Activated naive CD4-positive, alpha-beta T cell treated with anti-CD3 and anti-CD28 coated beads, Interleukin-2, amount 10 ng/mL, durations not matched to agents 7 days and 5 days (primary cell): ENCODE results near the gene NIPA2.

Experiments
- CTCF ChIA-PET: fragments of 350-600 bp; sonication (Branson Sonifier 250); formaldehyde crosslinking; loops from one replicate; lab custom pipeline; 2021; ENCODE audit warnings: antibody characterized with exemption; lab: Charles Lee
- DNase-seq: peaks from one replicate; pipeline ENCODE4 v3.0.0-alpha.2; 2020
- H3K27ac Mint-ChIP-seq: one replicate; pipeline ENCODE4 v1.8.0; 2021; ENCODE audit warnings: mild to moderate bottlenecking, moderate library complexity, mixed read lengths
- H3K27me3 Mint-ChIP-seq: one replicate; pipeline ENCODE4 v1.8.0; 2021; ENCODE audit warnings: mild to moderate bottlenecking, mixed read lengths
- H3K36me3 Mint-ChIP-seq: one replicate; pipeline ENCODE4 v1.8.0; 2021; ENCODE audit warnings: mixed read lengths
- H3K4me1 Mint-ChIP-seq: one replicate; pipeline ENCODE4 v1.8.0; 2021; ENCODE audit warnings: mixed read lengths
- H3K4me3 Mint-ChIP-seq: one replicate; pipeline ENCODE4 v1.8.0; 2021; ENCODE audit warnings: mild to moderate bottlenecking, moderate library complexity, mixed read lengths
- H3K9me3 Mint-ChIP-seq: one replicate; pipeline ENCODE4 v1.8.0; 2021; ENCODE audit warnings: mixed read lengths

The NIPA2 gene

DNA sequence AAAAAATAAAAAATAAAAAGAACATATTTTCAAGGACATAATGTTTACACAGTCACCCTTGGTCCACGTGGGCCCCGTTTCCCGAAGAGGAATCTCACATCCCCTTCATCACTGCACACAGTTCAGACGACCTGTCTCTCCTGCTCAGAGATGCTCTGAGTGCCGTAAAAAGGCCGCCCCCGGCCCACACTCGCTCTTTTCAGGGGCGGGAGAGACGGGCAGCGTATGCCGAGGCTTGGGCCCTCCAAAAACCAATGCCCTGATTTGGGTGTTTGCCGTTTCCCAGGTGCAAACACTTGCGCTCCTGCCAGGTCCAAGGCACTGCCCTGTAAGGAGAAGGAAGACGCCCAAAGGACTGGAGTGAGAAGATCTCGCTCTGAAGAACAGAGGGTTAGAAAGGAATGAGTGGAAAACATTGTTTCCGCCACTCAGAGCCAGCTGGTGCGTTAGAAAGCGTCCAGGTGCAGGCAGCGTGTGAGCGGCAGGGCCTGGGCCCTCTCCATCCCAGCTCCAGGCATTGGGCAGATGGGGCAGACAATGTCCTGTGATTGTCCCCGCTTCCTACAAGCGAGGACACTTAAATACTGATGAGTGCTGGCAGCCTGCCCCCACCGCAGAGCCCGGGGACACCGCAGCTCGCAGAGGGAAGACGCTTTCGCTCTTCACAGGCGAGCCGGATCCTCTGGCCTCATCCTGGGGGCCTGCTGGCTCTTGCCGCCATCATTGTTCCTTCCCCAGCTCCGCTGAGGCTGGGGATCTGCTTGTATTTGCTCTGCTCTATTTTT is 53.2 kb downstream of the NIPA2 start:
- Mint-ChIP-seq H3K9me3 (no peaks in the 10 kb centered on the region), H3K27ac (no peak overlapping the region), H3K4me3 (no peak overlapping the region), H3K27me3 (no peaks in the 10 kb centered on the region), H3K36me3 (no peaks in the 10 kb centered on the region), H3K4me1 (no peaks in the 10 kb centered on the region)
- DNase-seq: no peak
- CTCF ChIA-PET: no interaction called here

DNA sequence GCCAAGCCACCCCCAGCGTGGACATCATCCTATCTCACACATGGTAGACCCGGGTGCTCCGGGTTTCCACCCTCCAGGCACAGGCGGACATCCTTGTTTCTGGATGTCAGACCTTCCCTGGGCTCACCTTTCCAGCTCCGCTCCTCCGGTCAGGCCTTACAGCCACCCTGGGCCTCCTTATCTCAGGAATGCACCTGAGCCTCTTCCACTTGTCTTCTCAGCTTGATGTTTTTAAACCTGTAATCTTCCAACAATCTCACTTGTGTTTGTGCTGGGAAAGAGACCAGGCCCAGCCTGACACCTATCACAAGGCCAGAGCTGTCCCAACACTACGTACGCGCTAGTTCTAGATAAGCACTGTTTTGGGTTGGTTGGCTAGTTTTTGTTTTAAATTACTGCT is 53.9 kb downstream of the NIPA2 start:
- H3K4me3 Mint-ChIP-seq: no peak overlapping the region
- H3K36me3 Mint-ChIP-seq: no peaks in the 10 kb centered on the region
- no peak overlapping the region for H3K27ac Mint-ChIP-seq
- DNase-seq: no peak
- H3K4me1 Mint-ChIP-seq: no peaks in the 10 kb centered on the region
- H3K9me3 Mint-ChIP-seq: no peaks in the 10 kb centered on the region
- no peaks in the 10 kb centered on the region for H3K27me3 Mint-ChIP-seq
- CTCF ChIA-PET: interaction anchor here (0.8 kb wide), 1 partner anchor 145 kb away, joined by 3 read pairs; no protein-coding TSS in a partner anchor

DNA sequence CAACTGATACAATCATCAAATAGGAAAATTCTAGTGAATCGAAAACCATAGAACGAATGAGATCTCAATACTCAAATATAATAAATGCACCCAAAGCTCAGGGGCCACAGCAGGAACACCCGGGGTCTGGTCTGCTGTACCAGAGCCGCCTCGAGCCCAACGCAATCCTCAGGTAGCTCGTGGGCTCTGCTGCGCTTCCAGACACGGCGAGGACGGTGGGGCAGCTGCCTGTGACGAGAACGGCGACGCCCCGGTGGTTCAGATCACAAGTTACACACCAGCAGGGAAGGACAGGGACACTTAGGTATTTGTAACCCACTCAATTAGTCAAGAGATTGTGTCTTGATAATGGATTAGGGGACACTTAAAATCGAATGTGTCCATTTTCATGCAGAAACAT is 54.6 kb downstream of the NIPA2 start:
- no peak for DNase-seq

DNA sequence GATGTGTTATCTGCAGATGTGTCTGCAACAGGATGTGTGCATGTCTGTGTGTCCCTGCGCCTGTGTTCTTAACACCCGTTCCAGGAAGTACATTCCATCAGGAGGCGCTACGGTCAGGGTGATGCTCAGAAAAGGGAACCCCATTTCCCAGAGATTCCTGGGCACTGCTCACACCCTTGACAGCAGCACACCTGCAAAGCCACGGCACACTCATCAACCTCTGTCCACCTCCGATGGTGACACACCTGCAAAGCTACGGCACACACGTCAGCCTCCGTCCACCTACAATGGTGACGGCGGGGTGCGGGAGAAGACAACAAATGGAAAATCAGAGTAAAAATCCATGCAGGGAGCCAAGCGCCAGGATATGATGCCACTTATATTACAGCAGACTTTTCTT is 55.4 kb downstream of the NIPA2 start:
- no peak overlapping the region for H3K27ac Mint-ChIP-seq
- H3K9me3 Mint-ChIP-seq: no peaks in the 10 kb centered on the region
- no peak for DNase-seq
- H3K36me3 Mint-ChIP-seq: no peaks in the 10 kb centered on the region
- H3K4me3 Mint-ChIP-seq: no peak overlapping the region
- CTCF ChIA-PET: no interaction called here
- H3K4me1 Mint-ChIP-seq: no peaks in the 10 kb centered on the region
- H3K27me3 Mint-ChIP-seq: no peaks in the 10 kb centered on the region

More for the DNA sequence above, 54.6 kb downstream of the NIPA2 start:
- CTCF ChIA-PET: interaction anchor here (0.8 kb wide), 1 partner anchor 144 kb away, joined by 3 read pairs; no protein-coding TSS in a partner anchor
- Mint-ChIP-seq H3K4me3 (no peak overlapping the region), H3K27ac (no peak overlapping the region), H3K4me1 (no peaks in the 10 kb centered on the region), H3K27me3 (no peaks in the 10 kb centered on the region), H3K36me3 (no peaks in the 10 kb centered on the region), H3K9me3 (no peaks in the 10 kb centered on the region)

DNA sequence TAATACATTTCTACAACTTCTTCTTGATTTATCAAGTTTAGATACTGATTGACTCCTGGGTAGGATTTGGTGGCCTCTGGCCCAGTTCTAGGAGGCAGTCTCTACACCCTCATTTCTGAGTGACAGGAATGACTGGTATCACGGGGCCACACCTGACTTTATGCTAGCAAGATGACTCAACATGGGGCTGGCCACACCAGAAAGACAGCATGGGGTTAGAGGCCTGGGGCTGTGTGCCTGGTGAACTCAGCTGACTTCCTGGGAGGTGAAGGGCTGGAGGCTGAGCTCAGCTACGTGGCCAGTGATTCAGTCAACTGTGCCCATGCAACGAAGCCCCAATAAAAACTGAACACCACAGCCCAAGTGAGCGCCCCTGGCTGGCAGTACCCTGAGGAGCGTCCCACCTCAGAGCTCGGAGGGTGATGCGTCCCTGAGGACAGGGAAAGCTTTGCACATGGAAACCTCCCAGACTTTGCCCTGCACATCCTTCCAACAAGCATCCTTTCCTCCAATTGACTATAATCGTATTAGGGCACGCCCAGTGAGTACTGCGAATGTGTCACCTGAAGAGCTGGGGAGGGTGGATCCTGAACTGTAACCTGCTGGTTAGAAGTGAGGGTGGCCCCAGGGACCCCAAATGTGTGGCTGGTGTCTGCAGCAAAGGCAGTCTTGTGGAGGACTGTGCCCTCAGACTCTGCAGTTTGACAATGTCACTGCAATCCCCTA is 57.2 kb downstream of the NIPA2 start:
- peak; percentile 26 for DNase-seq
- no peaks in the 10 kb centered on the region for H3K36me3 Mint-ChIP-seq
- CTCF ChIA-PET: interaction anchor here (0.9 kb wide), 1 partner anchor 15 kb away, joined by 3 read pairs; no protein-coding TSS in a partner anchor
- no peaks in the 10 kb centered on the region for H3K9me3 Mint-ChIP-seq
- peak overlapping the region; percentile 38 for H3K27ac Mint-ChIP-seq
- H3K4me3 Mint-ChIP-seq: no peak overlapping the region
- H3K27me3 Mint-ChIP-seq: no peaks in the 10 kb centered on the region
- H3K4me1 Mint-ChIP-seq: no peaks in the 10 kb centered on the region

DNA sequence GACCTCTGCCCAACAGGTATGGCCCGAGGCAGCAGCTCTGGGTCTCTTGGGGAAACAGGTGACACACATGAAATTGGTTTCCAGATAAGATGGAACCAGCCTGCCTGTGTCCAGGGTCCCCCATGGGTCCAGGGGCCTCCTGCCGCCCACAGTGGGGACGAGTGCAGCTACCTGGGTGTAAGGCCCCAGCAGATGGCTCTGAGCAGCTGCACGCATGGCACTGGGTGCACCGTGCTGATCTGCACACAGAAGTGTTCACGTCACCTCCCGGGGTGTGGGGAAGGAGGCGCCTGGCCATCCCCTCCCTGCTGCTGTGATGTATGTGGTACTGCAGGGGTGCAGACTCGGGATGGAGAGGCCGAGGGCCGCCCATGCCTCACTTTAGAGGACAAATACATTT is 63.6 kb downstream of the NIPA2 start:
- H3K4me3 Mint-ChIP-seq: no peak overlapping the region
- no peaks in the 10 kb centered on the region for H3K36me3 Mint-ChIP-seq
- H3K27me3 Mint-ChIP-seq: no peaks in the 10 kb centered on the region
- H3K27ac Mint-ChIP-seq: no peak overlapping the region
- CTCF ChIA-PET: no interaction called here
- no peak for DNase-seq
- H3K4me1 Mint-ChIP-seq: no peaks in the 10 kb centered on the region
- H3K9me3 Mint-ChIP-seq: no peaks in the 10 kb centered on the region

DNA sequence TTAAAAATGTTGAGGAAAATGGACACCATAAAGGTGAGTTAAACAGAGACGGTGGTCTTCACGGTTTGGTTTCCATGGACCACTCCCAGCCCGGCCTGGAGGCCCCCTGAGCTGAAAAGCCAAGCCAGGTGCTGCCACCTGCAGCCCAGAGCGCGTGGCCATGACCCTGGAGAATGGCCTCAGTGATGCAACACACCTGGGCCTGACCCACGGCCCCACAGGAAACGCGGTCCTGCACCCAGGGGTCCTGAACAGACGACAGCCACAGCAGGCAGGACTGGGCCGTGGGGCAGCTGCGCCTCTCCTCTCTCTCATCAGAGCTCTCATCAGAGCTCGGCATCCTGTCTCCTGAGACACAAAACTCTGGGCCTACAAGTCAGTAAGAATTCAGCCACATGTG is 64.1 kb downstream of the NIPA2 start:
- Mint-ChIP-seq H3K27me3 (no peaks in the 10 kb centered on the region), H3K9me3 (no peaks in the 10 kb centered on the region), H3K4me3 (no peak overlapping the region), H3K4me1 (no peaks in the 10 kb centered on the region), H3K36me3 (no peaks in the 10 kb centered on the region), H3K27ac (no peak overlapping the region)
- no peak for DNase-seq
- CTCF ChIA-PET: no interaction called here

DNA sequence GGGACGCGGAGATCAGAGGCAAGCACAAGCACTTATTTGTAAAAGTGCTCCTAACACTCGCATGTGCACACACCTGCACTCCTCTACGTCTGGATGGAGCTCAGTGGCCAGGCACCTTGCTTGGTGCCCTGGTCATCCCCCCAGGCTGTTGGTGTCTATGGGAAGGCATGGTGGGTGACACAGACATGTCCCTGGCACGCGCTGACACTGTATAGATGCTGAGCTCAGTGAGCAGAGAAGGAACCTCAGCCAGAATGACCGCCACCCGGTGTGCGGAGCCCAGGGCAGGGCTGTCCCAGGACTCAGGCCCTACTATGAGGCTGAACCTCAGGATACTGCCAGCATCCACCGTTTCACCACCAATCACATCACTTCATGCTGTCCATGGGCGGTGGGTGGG is 64.5 kb downstream of the NIPA2 start:
- H3K4me1 Mint-ChIP-seq: no peaks in the 10 kb centered on the region
- CTCF ChIA-PET: no interaction called here
- H3K27me3 Mint-ChIP-seq: no peaks in the 10 kb centered on the region
- H3K27ac Mint-ChIP-seq: no peak overlapping the region
- no peak overlapping the region for H3K4me3 Mint-ChIP-seq
- no peaks in the 10 kb centered on the region for H3K9me3 Mint-ChIP-seq
- no peak for DNase-seq
- H3K36me3 Mint-ChIP-seq: peaks cover 2% of the 10 kb centered on the region

DNA sequence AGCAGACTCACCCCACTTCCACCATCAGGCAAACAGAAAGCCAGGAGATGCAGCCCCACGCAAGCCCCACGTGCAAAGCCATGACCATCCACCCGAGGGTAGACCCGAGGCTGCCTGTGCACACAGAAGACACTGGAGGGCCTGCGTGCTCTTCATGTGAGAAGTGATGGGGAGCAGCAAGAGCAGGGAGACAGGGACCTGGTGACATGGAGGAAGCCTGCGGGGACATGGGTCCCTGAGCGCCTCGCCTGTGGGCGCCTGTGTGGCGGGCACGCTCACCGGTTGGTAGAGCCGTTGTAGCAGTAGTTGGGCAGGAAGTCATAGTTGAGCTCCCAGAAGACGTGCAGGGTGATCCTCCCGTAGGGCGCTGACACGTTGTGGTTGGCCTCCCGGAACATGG is 65.0 kb downstream of the NIPA2 start:
- Mint-ChIP-seq H3K36me3 (peaks cover 5% of the 10 kb centered on the region), H3K4me1 (no peaks in the 10 kb centered on the region), H3K9me3 (no peaks in the 10 kb centered on the region), H3K27me3 (no peaks in the 10 kb centered on the region), H3K27ac (no peak overlapping the region), H3K4me3 (no peak overlapping the region)
- DNase-seq: no peak
- CTCF ChIA-PET: no interaction called here

DNA sequence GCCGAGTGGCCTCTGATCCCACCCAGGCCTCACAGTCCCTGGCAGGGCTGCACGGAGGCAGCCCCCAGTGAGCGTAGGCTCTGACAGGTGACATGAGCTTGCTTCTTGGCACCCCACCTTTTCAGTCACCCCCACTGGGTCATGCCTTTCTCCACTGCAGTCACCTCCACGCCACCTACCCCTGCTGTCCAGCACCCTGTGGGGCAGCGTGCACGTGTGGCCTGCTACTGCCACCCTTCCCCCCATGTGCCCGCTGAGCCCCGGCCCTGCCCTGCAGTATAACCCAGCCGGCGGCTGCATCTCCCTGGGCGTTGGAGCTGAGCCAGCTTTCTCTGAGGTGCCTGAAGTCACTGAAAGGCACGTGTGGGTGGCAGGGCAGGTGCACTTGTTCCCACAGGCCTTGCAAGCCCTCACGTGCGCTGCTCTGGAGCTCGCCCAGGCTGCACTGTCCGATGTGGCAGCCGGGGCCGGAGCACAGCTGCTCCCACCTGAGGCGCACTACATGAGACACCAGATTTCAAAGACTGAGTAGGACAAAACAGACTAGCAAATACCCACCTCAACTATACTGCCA is 65.6 kb downstream of the NIPA2 start:
- CTCF ChIA-PET: no interaction called here
- H3K36me3 Mint-ChIP-seq: peaks cover 6% of the 10 kb centered on the region
- no peak for DNase-seq
- H3K27me3 Mint-ChIP-seq: no peaks in the 10 kb centered on the region
- H3K4me3 Mint-ChIP-seq: no peak overlapping the region
- no peaks in the 10 kb centered on the region for H3K9me3 Mint-ChIP-seq
- H3K27ac Mint-ChIP-seq: no peak overlapping the region
- no peaks in the 10 kb centered on the region for H3K4me1 Mint-ChIP-seq

DNA sequence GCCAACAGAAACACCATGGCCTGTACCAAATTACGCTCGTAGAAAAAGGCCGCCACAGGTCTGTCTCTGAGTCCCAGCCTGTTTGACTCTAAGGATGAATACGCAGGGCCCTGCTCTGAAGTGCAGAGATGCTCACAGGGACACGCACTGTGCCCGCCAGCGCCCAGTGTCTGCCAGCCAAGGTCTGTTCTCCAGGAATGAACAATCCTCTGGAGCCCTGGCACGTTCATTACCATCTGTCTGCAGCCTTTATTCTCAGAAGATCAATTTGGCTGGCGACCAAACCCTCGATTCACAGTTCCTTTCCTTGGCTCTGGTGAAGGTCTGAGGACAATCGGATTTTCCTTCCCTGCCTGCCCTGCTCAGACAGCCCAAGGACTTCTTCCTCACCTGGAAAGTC is 66.3 kb downstream of the NIPA2 start:
- no peaks in the 10 kb centered on the region for H3K27me3 Mint-ChIP-seq
- H3K27ac Mint-ChIP-seq: no peak overlapping the region
- no peaks in the 10 kb centered on the region for H3K9me3 Mint-ChIP-seq
- H3K36me3 Mint-ChIP-seq: peaks cover 6% of the 10 kb centered on the region
- no peaks in the 10 kb centered on the region for H3K4me1 Mint-ChIP-seq
- H3K4me3 Mint-ChIP-seq: no peak overlapping the region
- CTCF ChIA-PET: no interaction called here
- DNase-seq: no peak

DNA sequence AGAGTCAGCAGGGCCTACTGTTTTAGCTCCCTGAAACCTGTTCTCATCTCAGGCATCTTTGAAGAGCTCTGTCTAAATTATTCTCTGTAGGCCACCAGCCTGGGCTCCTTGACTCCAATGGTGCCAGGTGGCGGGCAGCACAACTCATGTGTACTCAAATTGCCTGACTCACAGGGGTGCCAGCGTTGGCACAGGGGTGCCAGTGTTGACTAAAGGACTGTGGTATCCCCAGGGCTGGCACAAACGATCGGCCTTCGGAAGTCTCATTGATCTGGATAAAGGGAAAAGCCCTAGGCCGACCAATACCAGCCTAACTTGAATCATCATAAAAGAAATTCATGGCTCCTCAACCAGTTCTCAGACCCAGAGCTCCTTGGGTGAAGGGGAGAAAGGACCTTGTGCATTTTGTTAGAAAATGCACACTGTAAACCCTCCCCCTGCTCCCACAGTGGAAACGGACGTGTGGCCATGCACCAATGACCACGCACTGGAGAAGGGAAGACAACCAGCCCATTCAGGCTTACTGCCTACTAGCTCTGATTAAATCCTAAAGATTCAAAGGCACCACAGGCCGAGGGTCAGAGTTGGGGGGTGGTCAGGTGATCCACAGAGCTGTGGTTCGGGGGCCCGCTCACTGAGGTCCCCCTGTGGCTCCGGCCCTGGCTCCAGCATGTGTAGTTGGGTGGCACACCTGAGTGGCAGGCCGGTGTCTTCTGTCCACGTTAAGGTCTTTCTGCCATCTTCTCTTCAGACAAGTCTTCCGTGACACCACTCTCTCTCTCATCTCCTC is 68.9 kb downstream of the NIPA2 start:
- DNase-seq: no peak
- peaks cover 6% of the 10 kb centered on the region for H3K36me3 Mint-ChIP-seq
- H3K4me3 Mint-ChIP-seq: no peak overlapping the region
- CTCF ChIA-PET: no interaction called here
- no peaks in the 10 kb centered on the region for H3K9me3 Mint-ChIP-seq
- H3K27me3 Mint-ChIP-seq: no peaks in the 10 kb centered on the region
- H3K4me1 Mint-ChIP-seq: no peaks in the 10 kb centered on the region
- peak overlapping the region; percentile 17 for H3K27ac Mint-ChIP-seq

DNA sequence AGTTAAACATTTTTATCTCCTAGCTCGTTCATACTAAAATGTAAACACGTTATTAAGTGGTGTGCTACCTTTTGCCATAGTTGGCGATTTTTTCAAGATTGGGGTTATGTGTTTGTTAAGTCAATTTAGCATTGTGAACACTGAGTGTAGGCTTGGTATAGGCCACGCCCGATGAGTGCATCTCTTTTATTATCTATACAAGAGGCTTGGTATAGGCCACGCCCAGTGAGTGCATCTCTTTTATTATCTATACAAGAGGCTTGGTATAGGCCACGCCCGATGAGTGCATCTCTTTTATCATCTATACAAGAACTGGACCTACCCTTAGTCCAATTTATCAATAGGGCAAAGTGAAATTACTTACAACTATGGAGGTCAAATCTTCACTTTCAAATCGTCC is 70.4 kb downstream of the NIPA2 start:
- peaks cover 6% of the 10 kb centered on the region for H3K36me3 Mint-ChIP-seq
- no peaks in the 10 kb centered on the region for H3K4me1 Mint-ChIP-seq
- H3K27me3 Mint-ChIP-seq: no peaks in the 10 kb centered on the region
- CTCF ChIA-PET: no interaction called here
- no peaks in the 10 kb centered on the region for H3K9me3 Mint-ChIP-seq
- no peak overlapping the region for H3K27ac Mint-ChIP-seq
- no peak for DNase-seq
- H3K4me3 Mint-ChIP-seq: no peak overlapping the region

DNA sequence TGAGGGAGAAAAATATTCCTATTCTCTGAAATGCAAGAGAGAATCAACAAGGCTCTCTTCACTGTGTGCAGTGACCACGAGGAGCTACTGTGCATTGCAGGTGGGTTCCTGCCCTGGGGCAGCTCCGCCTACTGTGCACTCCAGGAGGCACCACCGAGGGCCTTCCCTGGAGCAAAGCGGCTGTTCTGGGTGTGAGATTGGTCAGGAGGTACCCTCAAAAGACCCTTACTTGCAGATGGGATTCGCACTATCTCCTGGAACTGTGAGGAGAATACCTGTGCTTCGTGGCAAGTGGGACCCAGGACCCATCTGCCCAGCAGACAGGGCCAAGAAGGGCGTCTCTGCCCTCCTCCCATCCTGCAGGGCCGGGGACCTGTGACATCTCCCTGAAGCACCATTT is 72.8 kb downstream of the NIPA2 start:
- Mint-ChIP-seq H3K27ac (no peak overlapping the region), H3K4me3 (no peak overlapping the region), H3K27me3 (no peaks in the 10 kb centered on the region), H3K36me3 (peaks cover 6% of the 10 kb centered on the region), H3K9me3 (no peaks in the 10 kb centered on the region), H3K4me1 (no peaks in the 10 kb centered on the region)
- CTCF ChIA-PET: no interaction called here
- no peak for DNase-seq
